ENCODE measurements around the gene PXDC1.

Gene PXDC1

GRCh38 chr6:3719462-3720308 lies 31.8 kb downstream of the PXDC1 start:
- peaks cover 17% of the 10 kb centered on the region for H3K36me3 ChIP-seq (ENCODE audit: insufficient read depth, insufficient read length, low read length)
- H3K4me3 ChIP-seq (ENCODE audit: insufficient read length, low read depth) = no peak overlapping the region
- H3K9me3 ChIP-seq (ENCODE audit: insufficient read depth, low read length) = peaks cover 12% of the 10 kb centered on the region; the same call in 1 of the 2 replicates
- H3K27me3 ChIP-seq (ENCODE audit: insufficient read depth, insufficient read length) = no peaks in the 10 kb centered on the region
- DNase-seq (ENCODE audit: low read depth, low spot score) = no peak
- peaks cover 8% of the 10 kb centered on the region for H3K4me1 ChIP-seq (ENCODE audit: insufficient read depth, insufficient read length)
- no peak overlapping the region for H3K9ac ChIP-seq (ENCODE audit: insufficient read length, low read depth)
- TF ChIP-seq YY1 (IDR thresholded peaks at IDR 0.05; ENCODE audit: insufficient read depth, insufficient read length) = no peak
- no peak for TF ChIP-seq SUZ12 (IDR thresholded peaks at IDR 0.05; ENCODE audit: extremely low read depth, insufficient read depth, insufficient read length)
- no peak for TF ChIP-seq ZNF274 (IDR thresholded peaks at IDR 0.05; ENCODE audit: low read depth, low read length)

GRCh38 chr6:3718407-3718806 lies 33.1 kb downstream of the PXDC1 start:
- Histone ChIP-seq H3K9ac (ENCODE audit: insufficient read length, low read depth) (no peak overlapping the region), H3K4me3 (ENCODE audit: insufficient read length, low read depth) (no peak overlapping the region), H3K36me3 (ENCODE audit: insufficient read depth, insufficient read length, low read length) (peaks cover 8% of the 10 kb centered on the region), H3K9me3 (ENCODE audit: insufficient read depth, low read length) (peaks cover 12% of the 10 kb centered on the region; the same call in 1 of the 2 replicates), H3K27me3 (ENCODE audit: insufficient read depth, insufficient read length) (no peaks in the 10 kb centered on the region), H3K4me1 (ENCODE audit: insufficient read depth, insufficient read length) (peaks cover under 1% of the 10 kb centered on the region)
- DNase-seq (ENCODE audit: low read depth, low spot score) = no peak
- TF ChIP-seq YY1 (IDR thresholded peaks at IDR 0.05; ENCODE audit: insufficient read depth, insufficient read length) (no peak), SUZ12 (IDR thresholded peaks at IDR 0.05; ENCODE audit: extremely low read depth, insufficient read depth, insufficient read length) (no peak), ZNF274 (IDR thresholded peaks at IDR 0.05; ENCODE audit: low read depth, low read length) (no peak)

- no peak overlapping the region for H3K9ac ChIP-seq (ENCODE audit: insufficient read length, low read depth)
- TF ChIP-seq SUZ12 (IDR thresholded peaks at IDR 0.05; ENCODE audit: extremely low read depth, insufficient read depth, insufficient read length) = no peak
- TF ChIP-seq ZNF274 (IDR thresholded peaks at IDR 0.05; ENCODE audit: low read depth, low read length) = no peak
- TF ChIP-seq YY1 (IDR thresholded peaks at IDR 0.05; ENCODE audit: insufficient read depth, insufficient read length) = no peak
These were observed 36.2 kb downstream of the PXDC1 start for GRCh38 chr6:3715285-3715684.

GRCh38 chr6:3714768-3715167 lies 36.7 kb downstream of the PXDC1 start:
- DNase-seq (ENCODE audit: low read depth, low spot score) = no peak
- no peak for TF ChIP-seq SUZ12 (IDR thresholded peaks at IDR 0.05; ENCODE audit: extremely low read depth, insufficient read depth, insufficient read length)
- no peak for TF ChIP-seq YY1 (IDR thresholded peaks at IDR 0.05; ENCODE audit: insufficient read depth, insufficient read length)
- no peak for TF ChIP-seq ZNF274 (IDR thresholded peaks at IDR 0.05; ENCODE audit: low read depth, low read length)

More at GRCh38 chr6:3715285-3715684, 36.2 kb downstream of the PXDC1 start:
- Histone ChIP-seq H3K4me3 (ENCODE audit: insufficient read length, low read depth) (no peak overlapping the region), H3K36me3 (ENCODE audit: insufficient read depth, insufficient read length, low read length) (no peaks in the 10 kb centered on the region), H3K27me3 (ENCODE audit: insufficient read depth, insufficient read length) (no peaks in the 10 kb centered on the region), H3K4me1 (ENCODE audit: insufficient read depth, insufficient read length) (no peaks in the 10 kb centered on the region), H3K9me3 (ENCODE audit: insufficient read depth, low read length) (no peaks in the 10 kb centered on the region)
- DNase-seq (ENCODE audit: low read depth, low spot score) = no peak

GRCh38 chr6:3714111-3714510 lies 37.4 kb downstream of the PXDC1 start:
- Histone ChIP-seq H3K9ac (ENCODE audit: insufficient read length, low read depth) (no peak overlapping the region), H3K4me1 (ENCODE audit: insufficient read depth, insufficient read length) (no peaks in the 10 kb centered on the region), H3K4me3 (ENCODE audit: insufficient read length, low read depth) (no peak overlapping the region), H3K36me3 (ENCODE audit: insufficient read depth, insufficient read length, low read length) (no peaks in the 10 kb centered on the region), H3K9me3 (ENCODE audit: insufficient read depth, low read length) (no peaks in the 10 kb centered on the region), H3K27me3 (ENCODE audit: insufficient read depth, insufficient read length) (no peaks in the 10 kb centered on the region)
- no peak for DNase-seq (ENCODE audit: low read depth, low spot score)
- no peak for TF ChIP-seq ZNF274 (IDR thresholded peaks at IDR 0.05; ENCODE audit: low read depth, low read length)
- no peak for TF ChIP-seq SUZ12 (IDR thresholded peaks at IDR 0.05; ENCODE audit: extremely low read depth, insufficient read depth, insufficient read length)
- TF ChIP-seq YY1 (IDR thresholded peaks at IDR 0.05; ENCODE audit: insufficient read depth, insufficient read length) = no peak

More at GRCh38 chr6:3714768-3715167, 36.7 kb downstream of the PXDC1 start:
- H3K36me3 ChIP-seq (ENCODE audit: insufficient read depth, insufficient read length, low read length) = no peaks in the 10 kb centered on the region
- no peaks in the 10 kb centered on the region for H3K27me3 ChIP-seq (ENCODE audit: insufficient read depth, insufficient read length)
- no peaks in the 10 kb centered on the region for H3K9me3 ChIP-seq (ENCODE audit: insufficient read depth, low read length)
- no peaks in the 10 kb centered on the region for H3K4me1 ChIP-seq (ENCODE audit: insufficient read depth, insufficient read length)
- H3K9ac ChIP-seq (ENCODE audit: insufficient read length, low read depth) = no peak overlapping the region
- H3K4me3 ChIP-seq (ENCODE audit: insufficient read length, low read depth) = no peak overlapping the region

- DNase-seq (ENCODE audit: low read depth, low spot score) = no peak
- Histone ChIP-seq H3K4me3 (ENCODE audit: insufficient read length, low read depth) (no peak overlapping the region), H3K4me1 (ENCODE audit: insufficient read depth, insufficient read length) (no peaks in the 10 kb centered on the region), H3K9ac (ENCODE audit: insufficient read length, low read depth) (no peak overlapping the region), H3K36me3 (ENCODE audit: insufficient read depth, insufficient read length, low read length) (no peaks in the 10 kb centered on the region), H3K9me3 (ENCODE audit: insufficient read depth, low read length) (no peaks in the 10 kb centered on the region), H3K27me3 (ENCODE audit: insufficient read depth, insufficient read length) (no peaks in the 10 kb centered on the region)
- TF ChIP-seq YY1 (IDR thresholded peaks at IDR 0.05; ENCODE audit: insufficient read depth, insufficient read length) = no peak
- no peak for TF ChIP-seq SUZ12 (IDR thresholded peaks at IDR 0.05; ENCODE audit: extremely low read depth, insufficient read depth, insufficient read length)
- no peak for TF ChIP-seq ZNF274 (IDR thresholded peaks at IDR 0.05; ENCODE audit: low read depth, low read length)
These were observed 38.5 kb downstream of the PXDC1 start for GRCh38 chr6:3712827-3713665.

- TF ChIP-seq YY1 (IDR thresholded peaks at IDR 0.05; ENCODE audit: insufficient read depth, insufficient read length) = no peak
- TF ChIP-seq ZNF274 (IDR thresholded peaks at IDR 0.05; ENCODE audit: low read depth, low read length) = no peak
- no peak for TF ChIP-seq SUZ12 (IDR thresholded peaks at IDR 0.05; ENCODE audit: extremely low read depth, insufficient read depth, insufficient read length)
- no peaks in the 10 kb centered on the region for H3K27me3 ChIP-seq (ENCODE audit: insufficient read depth, insufficient read length)
- H3K36me3 ChIP-seq (ENCODE audit: insufficient read depth, insufficient read length, low read length) = no peaks in the 10 kb centered on the region
- H3K9me3 ChIP-seq (ENCODE audit: insufficient read depth, low read length) = peaks cover 2% of the 10 kb centered on the region
- H3K4me3 ChIP-seq (ENCODE audit: insufficient read length, low read depth) = no peak overlapping the region
- no peak for DNase-seq (ENCODE audit: low read depth, low spot score)
- no peaks in the 10 kb centered on the region for H3K4me1 ChIP-seq (ENCODE audit: insufficient read depth, insufficient read length)
- no peak overlapping the region for H3K9ac ChIP-seq (ENCODE audit: insufficient read length, low read depth)
These were observed 39.7 kb downstream of the PXDC1 start for GRCh38 chr6:3711776-3712175.

All from NT2/D1 (cell line).